OCI-LY7 (cell line): ENCODE measurements around the gene PILRA. TPM values are rescaled to one million over a fixed set of nuclear protein-coding genes. Genes with fewer than 3 reads are reported as not detected.

Experiments used
- BruUV-seq: library from RNA; stranded (reverse); fragments of 400-500 nt; replicated peaks from 2 replicates; lab custom pipeline; 2021; lab: Mats Ljungman, UMichigan
- CTCF ChIA-PET: fragments of 300-600 bp; sonication (Branson Sonifier 250); formaldehyde crosslinking; loops from one replicate; lab custom pipeline; 2022; ENCODE audit warnings: antibody characterized with exemption; ENCODE audit not compliant: unreplicated experiment; lab: Charles Lee
- POLR2A ChIA-PET: fragments of 300-600 bp; sonication (Branson Sonifier 250); formaldehyde crosslinking; loops from one replicate; lab custom pipeline; 2022; ENCODE audit warnings: antibody characterized with exemption; lab: Charles Lee
- DNase-seq: peaks from one replicate; pipeline ENCODE4 v3.0.0-alpha.2; 2015; ENCODE audit warnings: low spot score
- H2AFZ ChIP-seq: fragments of 200-600 bp; sonication (generic), shearing (Covaris generic); 2 replicates; pipeline ENCODE4 v1.6.1; 2014; ENCODE audit warnings: mild to moderate bottlenecking, antibody characterized with exemption, low read length, moderate library complexity
- H3K27ac ChIP-seq: fragments of 200-600 bp; sonication (generic); 2 replicates; pipeline ENCODE4 v1.5.1; 2014; ENCODE audit warnings: mixed run types, low read depth, mild to moderate bottlenecking, moderate library complexity, low read length, inconsistent platforms; ENCODE audit not compliant: poor library complexity, severe bottlenecking
- H3K36me3 ChIP-seq: fragments of 200-600 bp; sonication (generic); 2 replicates; pipeline ENCODE4 v1.6.1; 2014; ENCODE audit warnings: mild to moderate bottlenecking, antibody characterized with exemption, low read length, moderate library complexity, mixed read lengths; ENCODE audit not compliant: insufficient read depth
- H3K4me1 ChIP-seq: fragments of 200-600 bp; sonication (generic); 2 replicates; pipeline ENCODE4 v1.5.1; 2014; ENCODE audit warnings: mild to moderate bottlenecking, low read length; ENCODE audit not compliant: insufficient read depth, poor library complexity, severe bottlenecking
- H3K4me2 ChIP-seq: fragments of 200-600 bp; sonication (generic); 2 replicates; pipeline ENCODE4 v1.6.1; 2014; ENCODE audit warnings: mild to moderate bottlenecking, low read length
- H3K4me3 ChIP-seq: fragments of 200-600 bp; sonication (generic); 2 replicates; pipeline ENCODE4 v1.5.1; 2014; ENCODE audit warnings: mild to moderate bottlenecking, low read depth, low read length; ENCODE audit not compliant: poor library complexity, severe bottlenecking
- H3K79me2 ChIP-seq: fragments of 200-600 bp; sonication (generic); 2 replicates; pipeline ENCODE4 v1.6.1; 2016; ENCODE audit warnings: low read depth, mild to moderate bottlenecking, low read length, moderate library complexity, mixed read lengths; ENCODE audit not compliant: insufficient read depth
- H3K9me2 ChIP-seq: fragments of 200-600 bp; sonication (generic); 2 replicates; pipeline ENCODE4 v1.6.1; 2016; ENCODE audit warnings: mild to moderate bottlenecking, low read length, mixed read lengths; ENCODE audit not compliant: insufficient read depth
- H3K9me3 ChIP-seq: fragments of 200-600 bp; sonication (generic); 2 replicates; pipeline ENCODE4 v1.6.1; 2014; ENCODE audit warnings: mild to moderate bottlenecking, mixed run types, low read length, mixed read lengths
- H4K20me1 ChIP-seq: fragments of 200-600 bp; sonication (generic); 2 replicates; pipeline ENCODE4 v1.6.1; 2014; ENCODE audit warnings: mild to moderate bottlenecking, antibody characterized with exemption, low read length, moderate library complexity, mixed read lengths; ENCODE audit not compliant: insufficient read depth
- EZH2phosphoT487 ChIP-seq: fragments of 200-600 bp; sonication (generic); IDR thresholded peaks from 2 replicates; pipeline ENCODE4 v1.6.1; 2018; ENCODE audit warnings: low read depth, borderline replicate concordance, mild to moderate bottlenecking, mixed run types, antibody characterized with exemption, low read length, moderate library complexity, mixed read lengths
- intact Hi-C: fragments of 100-400 bp; cut with micrococcal nuclease; formaldehyde crosslinking; loops from one replicate; pipeline ENCODE4 v1.10.0; 2022; ENCODE audit not compliant: unreplicated experiment
- total RNA-seq, 2 experiments: library from RNA; depleted of rRNA in 1 of 2; stranded (reverse); fragments of >200 nt in 1 of 2; shearing (Covaris generic) in 1 of 2; gene quantifications; 2 replicates each; pipeline ENCODE4 v1.2.3, GENCODE V29; 2014 to 2022
- TF ChIP-seq, protein P1 (sequence below): fragments of 200-600 bp; sonication (generic); conservative IDR thresholded peaks from 2 replicates; pipeline ENCODE4 v1.5.1; 2014; ENCODE audit warnings: mild to moderate bottlenecking, antibody characterized with exemption, low read length, moderate library complexity, mixed read lengths

PILRA gene
- total RNA-seq, 2 experiments from 2014 or later: 8.0 to 16.0 TPM

DNA sequence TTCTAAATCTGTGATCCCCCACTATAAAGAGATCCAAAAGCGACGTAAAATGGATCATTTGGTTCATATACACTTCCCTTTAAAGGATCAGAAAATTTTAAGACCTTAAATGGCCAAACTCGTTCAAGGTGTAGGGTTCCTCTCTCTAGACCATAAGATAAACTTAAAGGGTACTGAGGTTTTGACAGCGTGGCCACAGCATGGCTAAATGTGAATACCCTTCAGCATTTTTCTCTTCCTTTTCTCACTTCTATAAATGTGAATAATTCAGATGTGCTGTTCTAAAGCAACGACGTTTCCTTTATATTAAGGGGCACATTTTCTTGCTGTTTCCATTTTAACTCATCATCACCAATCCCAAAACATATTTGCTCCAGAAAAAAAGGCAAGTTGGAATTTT is 50.0 kb downstream of the PILRA start:
- DNase-seq: no peak
- H4K20me1 ChIP-seq: no peaks in the 10 kb centered on the region
- no peak overlapping the region for H2AFZ ChIP-seq
- H3K9me2 ChIP-seq: no peaks in the 10 kb centered on the region
- H3K4me2 ChIP-seq: no peak overlapping the region
- no peak overlapping the region for H3K4me3 ChIP-seq
- H3K9me3 ChIP-seq: no peaks in the 10 kb centered on the region
- H3K27ac ChIP-seq: no peak overlapping the region
- ChIA-PET POLR2A (interaction anchor here (0.7 to 1.3 kb wide), 3 partner anchors 27 to 163 kb away, joined by 3 to 4 read pairs (median 3); partner anchors contain the start of gene FBXO24), CTCF (interaction anchor here (1.3 kb wide), 1 partner anchor 16 kb away, joined by 3 read pairs; no protein-coding TSS in a partner anchor)
- TF ChIP-seq, protein P1, sequence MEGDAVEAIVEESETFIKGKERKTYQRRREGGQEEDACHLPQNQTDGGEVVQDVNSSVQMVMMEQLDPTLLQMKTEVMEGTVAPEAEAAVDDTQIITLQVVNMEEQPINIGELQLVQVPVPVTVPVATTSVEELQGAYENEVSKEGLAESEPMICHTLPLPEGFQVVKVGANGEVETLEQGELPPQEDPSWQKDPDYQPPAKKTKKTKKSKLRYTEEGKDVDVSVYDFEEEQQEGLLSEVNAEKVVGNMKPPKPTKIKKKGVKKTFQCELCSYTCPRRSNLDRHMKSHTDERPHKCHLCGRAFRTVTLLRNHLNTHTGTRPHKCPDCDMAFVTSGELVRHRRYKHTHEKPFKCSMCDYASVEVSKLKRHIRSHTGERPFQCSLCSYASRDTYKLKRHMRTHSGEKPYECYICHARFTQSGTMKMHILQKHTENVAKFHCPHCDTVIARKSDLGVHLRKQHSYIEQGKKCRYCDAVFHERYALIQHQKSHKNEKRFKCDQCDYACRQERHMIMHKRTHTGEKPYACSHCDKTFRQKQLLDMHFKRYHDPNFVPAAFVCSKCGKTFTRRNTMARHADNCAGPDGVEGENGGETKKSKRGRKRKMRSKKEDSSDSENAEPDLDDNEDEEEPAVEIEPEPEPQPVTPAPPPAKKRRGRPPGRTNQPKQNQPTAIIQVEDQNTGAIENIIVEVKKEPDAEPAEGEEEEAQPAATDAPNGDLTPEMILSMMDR: no peak
- no peak for TF ChIP-seq EZH2phosphoT487
- H3K79me2 ChIP-seq: no peaks in the 10 kb centered on the region
- intact Hi-C loops: no loop called here
- BruUV-seq: no TSS peak
- no peaks in the 10 kb centered on the region for H3K36me3 ChIP-seq
- H3K4me1 ChIP-seq: peaks cover 17% of the 10 kb centered on the region

DNA sequence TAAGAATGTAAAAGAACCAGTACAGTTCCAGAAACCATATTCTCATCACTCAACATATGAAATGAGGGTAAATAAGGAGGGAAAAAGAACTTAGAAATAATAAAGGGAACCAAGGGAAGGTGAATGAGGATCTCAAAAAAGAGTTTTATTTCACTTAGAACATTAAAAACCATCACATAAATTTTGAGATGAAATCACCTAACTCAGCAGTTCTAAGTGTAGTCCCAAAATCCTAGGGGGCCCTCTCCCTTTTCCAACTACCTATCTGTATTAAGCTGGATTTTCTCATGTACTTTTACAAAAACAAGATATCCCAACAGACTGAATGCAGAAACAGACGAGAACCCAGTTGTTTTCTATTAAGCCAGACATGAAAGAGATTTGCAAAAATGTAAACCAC is 52.1 kb downstream of the PILRA start:
- Histone ChIP-seq H3K4me3 (no peak overlapping the region), H3K27ac (no peak overlapping the region), H3K79me2 (peaks cover 6% of the 10 kb centered on the region; the same call in 1 of the 2 replicates), H3K9me2 (no peaks in the 10 kb centered on the region), H2AFZ (no peak overlapping the region), H4K20me1 (no peaks in the 10 kb centered on the region), H3K36me3 (peaks cover 2% of the 10 kb centered on the region; the same call in 1 of the 2 replicates), H3K4me1 (peaks cover 12% of the 10 kb centered on the region), H3K4me2 (no peak overlapping the region), H3K9me3 (no peaks in the 10 kb centered on the region)
- intact Hi-C loops: no loop called here
- no peak for DNase-seq
- ChIA-PET CTCF (no interaction called here), POLR2A (interaction anchor here (0.6 kb wide), 2 partner anchors 31 to 223 kb away, joined by 3 to 4 read pairs; no protein-coding TSS in a partner anchor)
- BruUV-seq: no TSS peak
- TF ChIP-seq, protein P1: no peak
- no peak for TF ChIP-seq EZH2phosphoT487

DNA sequence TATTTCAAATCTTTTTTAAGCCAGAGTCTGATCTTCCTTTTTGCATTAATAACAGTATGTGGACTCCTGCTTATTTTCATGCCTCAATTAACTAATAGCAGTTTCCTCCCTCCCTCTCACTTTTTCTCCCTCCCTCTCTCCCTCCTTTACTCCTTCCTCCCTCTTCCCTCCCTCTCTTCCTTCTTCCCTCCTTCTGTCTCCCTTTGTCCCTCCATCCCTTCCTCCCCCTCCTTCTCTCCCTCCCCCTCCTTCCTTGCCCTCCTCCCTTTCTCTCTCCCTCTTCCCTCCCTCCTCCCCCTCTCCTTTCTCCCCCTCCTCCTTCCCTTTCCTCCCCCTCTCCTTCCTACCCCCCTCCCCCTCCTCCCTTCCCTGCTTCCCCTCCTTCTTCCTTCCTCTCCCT is 53.2 kb downstream of the PILRA start:
- H3K4me3 ChIP-seq: no peak overlapping the region
- DNase-seq: no peak
- no peak overlapping the region for H3K4me2 ChIP-seq
- TF ChIP-seq, protein P1: no peak
- no peak for TF ChIP-seq EZH2phosphoT487
- no peaks in the 10 kb centered on the region for H3K9me2 ChIP-seq
- no peak overlapping the region for H3K27ac ChIP-seq
- H3K79me2 ChIP-seq: peaks cover 18% of the 10 kb centered on the region
- no peak overlapping the region for H2AFZ ChIP-seq
- H4K20me1 ChIP-seq: peaks cover 6% of the 10 kb centered on the region; the same call in 1 of the 2 replicates
- peaks cover 24% of the 10 kb centered on the region for H3K4me1 ChIP-seq
- peaks cover 13% of the 10 kb centered on the region for H3K36me3 ChIP-seq
- ChIA-PET CTCF (no interaction called here), POLR2A (interaction anchor here (0.7 kb wide), 1 partner anchor 120 kb away, joined by 3 read pairs; no protein-coding TSS in a partner anchor)
- no peaks in the 10 kb centered on the region for H3K9me3 ChIP-seq
- no TSS peak for BruUV-seq
- intact Hi-C loops: no loop called here
